A549 (cell line): Measurements from ENCODE around the gene GON7.

ENCODE experiments used
- BCL3 ChIP-seq: fragments of >200 bp; sonication (Bioruptor Twin); formaldehyde crosslinking; IDR thresholded peaks from 3 replicates; pipeline ENCODE4 v1.6.1; 2016
- CHD4 ChIP-seq: fragments of 200-600 bp; sonication (generic); IDR thresholded peaks from 2 replicates; pipeline ENCODE4 v1.6.1; 2016; ENCODE audit warnings: antibody characterized with exemption, mild to moderate bottlenecking, borderline replicate concordance
- CTCF ChIP-seq: fragments of >200 bp; sonication (Bioruptor Twin); formaldehyde crosslinking; IDR thresholded peaks from 3 replicates; pipeline ENCODE4 v1.5.1; 2016
- EP300 ChIP-seq, 2 experiments: fragments of >200 bp; sonication (Bioruptor Twin); formaldehyde crosslinking; IDR thresholded peaks; 2 replicates in 1 of 2; 3 replicates in 1 of 2; pipeline ENCODE4 v1.6.1; 2016 to 2017
- HOXB5 ChIP-seq: fragments of 250-450 bp; sonication (Bioruptor Pico); IDR thresholded peaks from 2 replicates; pipeline ENCODE4 v1.5.0; 2020; ENCODE audit warnings: mild to moderate bottlenecking, moderate library complexity
- MAZ ChIP-seq: fragments of 150-350 bp; IDR thresholded peaks from 2 replicates; pipeline ENCODE4 v1.6.1; 2014; ENCODE audit warnings: antibody characterized with exemption, low read depth, low read length, borderline replicate concordance
- POLR2A ChIP-seq: IDR thresholded peaks from 2 replicates; pipeline ENCODE4 v1.6.1; 2012; ENCODE audit warnings: mild to moderate bottlenecking, low read length
- POLR2AphosphoS2 ChIP-seq: conservative IDR thresholded peaks from 2 replicates; pipeline ENCODE4 v1.6.1; 2012; ENCODE audit warnings: low read length, improper control_type of control experiment, inconsistent platforms
- RFX5 ChIP-seq: fragments of 450-650 bp; IDR thresholded peaks from 2 replicates; pipeline ENCODE4 v1.7.1; 2014; ENCODE audit warnings: antibody characterized with exemption, mild to moderate bottlenecking, moderate library complexity
- RNF2 ChIP-seq: fragments of 200-600 bp; sonication (generic); IDR thresholded peaks from 2 replicates; pipeline ENCODE4 v1.6.1; 2016; ENCODE audit warnings: low read depth, mild to moderate bottlenecking, antibody characterized with exemption, moderate library complexity, borderline replicate concordance
- USF2 ChIP-seq: fragments of 450-650 bp; IDR thresholded peaks from 2 replicates; pipeline ENCODE4 v1.6.1; 2014; ENCODE audit warnings: antibody characterized with exemption
- ZNF302 ChIP-seq: fragments of 250-450 bp; sonication (Bioruptor Pico); IDR thresholded peaks from 2 replicates; pipeline ENCODE4 v1.9.0; 2021; ENCODE audit warnings: inconsistent platforms, mild to moderate bottlenecking, moderate library complexity
- TF ChIP-seq, protein P1 (sequence below): IDR thresholded peaks from 2 replicates; pipeline ENCODE4 v1.6.1; 2012
- TF ChIP-seq, protein P2 (sequence below): fragments of 200-600 bp; sonication (generic); IDR thresholded peaks from 2 replicates; pipeline ENCODE4 v1.6.1; 2016; ENCODE audit warnings: antibody characterized with exemption, mild to moderate bottlenecking, moderate library complexity

GRCh38 chr14:93212432-93212831, 5.6 kb upstream of the GON7 start:
- TF ChIP-seq, protein P1, sequence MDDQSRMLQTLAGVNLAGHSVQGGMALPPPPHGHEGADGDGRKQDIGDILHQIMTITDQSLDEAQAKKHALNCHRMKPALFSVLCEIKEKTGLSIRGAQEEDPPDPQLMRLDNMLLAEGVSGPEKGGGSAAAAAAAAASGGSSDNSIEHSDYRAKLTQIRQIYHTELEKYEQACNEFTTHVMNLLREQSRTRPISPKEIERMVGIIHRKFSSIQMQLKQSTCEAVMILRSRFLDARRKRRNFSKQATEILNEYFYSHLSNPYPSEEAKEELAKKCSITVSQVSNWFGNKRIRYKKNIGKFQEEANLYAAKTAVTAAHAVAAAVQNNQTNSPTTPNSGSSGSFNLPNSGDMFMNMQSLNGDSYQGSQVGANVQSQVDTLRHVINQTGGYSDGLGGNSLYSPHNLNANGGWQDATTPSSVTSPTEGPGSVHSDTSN: no peak
- TF ChIP-seq CTCF (no peak), HOXB5 (CRISPR knock-in tag) (no peak), USF2 (no peak), ZNF302 (CRISPR knock-in tag) (no peak), POLR2AphosphoS2 (no peak), BCL3 (no peak), POLR2A (no peak), EP300 (IDR thresholded peaks at IDR 0.05) (no peak), RNF2 (no peak), CHD4 (no peak), MAZ (no peak), RFX5 (no peak)
- TF ChIP-seq, protein P2, sequence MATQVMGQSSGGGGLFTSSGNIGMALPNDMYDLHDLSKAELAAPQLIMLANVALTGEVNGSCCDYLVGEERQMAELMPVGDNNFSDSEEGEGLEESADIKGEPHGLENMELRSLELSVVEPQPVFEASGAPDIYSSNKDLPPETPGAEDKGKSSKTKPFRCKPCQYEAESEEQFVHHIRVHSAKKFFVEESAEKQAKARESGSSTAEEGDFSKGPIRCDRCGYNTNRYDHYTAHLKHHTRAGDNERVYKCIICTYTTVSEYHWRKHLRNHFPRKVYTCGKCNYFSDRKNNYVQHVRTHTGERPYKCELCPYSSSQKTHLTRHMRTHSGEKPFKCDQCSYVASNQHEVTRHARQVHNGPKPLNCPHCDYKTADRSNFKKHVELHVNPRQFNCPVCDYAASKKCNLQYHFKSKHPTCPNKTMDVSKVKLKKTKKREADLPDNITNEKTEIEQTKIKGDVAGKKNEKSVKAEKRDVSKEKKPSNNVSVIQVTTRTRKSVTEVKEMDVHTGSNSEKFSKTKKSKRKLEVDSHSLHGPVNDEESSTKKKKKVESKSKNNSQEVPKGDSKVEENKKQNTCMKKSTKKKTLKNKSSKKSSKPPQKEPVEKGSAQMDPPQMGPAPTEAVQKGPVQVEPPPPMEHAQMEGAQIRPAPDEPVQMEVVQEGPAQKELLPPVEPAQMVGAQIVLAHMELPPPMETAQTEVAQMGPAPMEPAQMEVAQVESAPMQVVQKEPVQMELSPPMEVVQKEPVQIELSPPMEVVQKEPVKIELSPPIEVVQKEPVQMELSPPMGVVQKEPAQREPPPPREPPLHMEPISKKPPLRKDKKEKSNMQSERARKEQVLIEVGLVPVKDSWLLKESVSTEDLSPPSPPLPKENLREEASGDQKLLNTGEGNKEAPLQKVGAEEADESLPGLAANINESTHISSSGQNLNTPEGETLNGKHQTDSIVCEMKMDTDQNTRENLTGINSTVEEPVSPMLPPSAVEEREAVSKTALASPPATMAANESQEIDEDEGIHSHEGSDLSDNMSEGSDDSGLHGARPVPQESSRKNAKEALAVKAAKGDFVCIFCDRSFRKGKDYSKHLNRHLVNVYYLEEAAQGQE: no peak
